HG02759 (cell line): ENCODE data around the gene ADAM15.

Experiments
- ATAC-seq: cut with Tn5 transposase; IDR thresholded peaks from one replicate; pipeline ENCODE4 v1.9.1; 2021; ENCODE audit warnings: mild to moderate bottlenecking, moderate library complexity; ENCODE audit not compliant: unreplicated experiment

The ADAM15 gene

DNA sequence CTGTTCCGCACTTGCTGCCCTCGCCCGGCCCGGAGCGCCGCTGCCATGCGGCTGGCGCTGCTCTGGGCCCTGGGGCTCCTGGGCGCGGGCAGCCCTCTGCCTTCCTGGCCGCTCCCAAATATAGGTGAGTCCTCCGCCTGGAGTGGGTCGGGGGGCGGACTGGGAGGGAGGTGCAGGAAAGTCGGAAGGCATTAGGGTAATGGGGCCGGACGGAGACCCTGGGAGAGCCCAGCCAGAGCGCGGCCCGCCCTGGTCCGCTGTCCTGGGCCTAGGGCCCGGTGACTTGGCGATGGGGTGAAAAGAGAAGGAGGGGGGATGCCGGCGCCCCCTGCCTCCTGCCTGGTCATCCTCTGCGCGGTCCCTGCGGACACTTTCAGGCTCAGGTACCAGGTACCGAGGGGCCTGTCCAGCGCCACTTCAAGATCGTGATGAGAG lies 243 bp downstream of the ADAM15 start:
- ATAC-seq: no peak

DNA sequence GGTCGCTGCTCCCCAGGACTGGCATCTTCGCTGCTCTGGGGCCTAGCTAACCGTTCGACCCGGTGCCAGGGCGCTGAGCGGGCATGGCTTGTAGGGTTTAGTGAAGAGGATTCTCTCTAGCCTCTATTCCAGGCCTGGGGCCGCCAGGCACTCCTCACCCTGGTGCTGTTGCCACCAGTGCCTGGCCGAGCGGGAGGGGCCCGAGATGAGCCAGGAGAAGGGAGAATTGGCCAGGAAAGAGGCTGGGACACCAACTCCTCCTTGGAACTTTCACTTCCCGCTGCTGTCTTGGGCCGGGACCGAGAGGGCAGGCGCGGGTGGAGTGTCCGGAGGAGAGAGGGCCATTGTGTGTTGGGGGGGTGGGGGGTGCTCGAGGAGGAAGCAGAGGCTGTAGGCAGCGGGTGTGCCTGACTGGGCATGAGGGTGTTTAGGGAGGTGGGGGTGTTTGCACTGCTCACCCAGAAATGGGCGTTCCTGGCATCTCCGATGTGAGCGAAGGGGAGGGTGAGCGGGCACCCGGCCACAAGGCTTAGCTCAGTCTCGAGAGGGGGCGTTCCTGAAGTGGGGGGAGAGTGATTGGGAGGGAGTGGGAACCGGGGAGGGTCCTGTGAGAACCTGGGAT lies 772 bp downstream of the ADAM15 start:
- peak; percentile 8 for ATAC-seq

DNA sequence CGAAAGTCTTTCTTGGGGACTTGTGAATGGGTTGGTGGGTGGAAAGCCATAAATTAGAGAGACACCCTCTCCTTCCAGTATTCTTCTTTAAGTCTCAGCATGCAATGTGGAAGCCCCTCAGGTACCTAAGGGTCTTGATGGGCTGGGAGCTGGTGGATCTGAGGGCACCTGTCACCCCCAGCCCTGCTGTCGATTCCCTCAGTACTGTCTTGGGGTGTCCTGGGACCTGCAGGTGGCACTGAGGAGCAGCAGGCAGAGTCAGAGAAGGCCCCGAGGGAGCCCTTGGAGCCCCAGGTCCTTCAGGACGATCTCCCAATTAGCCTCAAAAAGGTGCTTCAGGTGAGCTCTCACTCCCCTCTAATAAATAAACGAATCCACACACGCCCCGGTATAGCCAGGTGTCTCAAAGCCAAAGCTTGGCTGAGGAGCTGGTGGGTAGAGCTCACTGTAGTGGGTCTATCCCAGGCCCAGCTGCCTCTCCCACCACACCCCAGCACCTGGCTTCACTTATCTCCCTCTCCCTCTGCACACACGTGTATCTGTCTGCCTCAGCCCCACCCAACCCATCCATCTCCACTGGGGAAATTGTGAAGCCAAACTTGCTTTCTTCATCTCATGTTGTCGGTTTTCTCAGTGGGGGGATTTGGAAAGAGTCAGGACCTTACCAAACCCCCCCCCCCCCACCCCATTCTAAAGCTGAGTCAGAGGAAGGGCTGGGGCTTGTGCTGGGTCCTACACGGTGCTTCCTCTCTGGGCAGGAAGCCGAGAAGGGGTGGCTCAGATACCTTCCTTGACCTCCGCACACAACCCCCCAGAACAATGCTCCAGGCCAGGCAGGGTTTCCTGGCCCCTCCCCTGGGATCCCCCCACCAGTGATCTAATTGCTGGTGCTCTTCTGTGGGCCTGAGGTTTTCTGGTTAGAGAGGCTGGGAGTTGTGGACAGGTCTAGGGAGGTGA lies 1.6 kb downstream of the ADAM15 start:
- ATAC-seq: no peak

DNA sequence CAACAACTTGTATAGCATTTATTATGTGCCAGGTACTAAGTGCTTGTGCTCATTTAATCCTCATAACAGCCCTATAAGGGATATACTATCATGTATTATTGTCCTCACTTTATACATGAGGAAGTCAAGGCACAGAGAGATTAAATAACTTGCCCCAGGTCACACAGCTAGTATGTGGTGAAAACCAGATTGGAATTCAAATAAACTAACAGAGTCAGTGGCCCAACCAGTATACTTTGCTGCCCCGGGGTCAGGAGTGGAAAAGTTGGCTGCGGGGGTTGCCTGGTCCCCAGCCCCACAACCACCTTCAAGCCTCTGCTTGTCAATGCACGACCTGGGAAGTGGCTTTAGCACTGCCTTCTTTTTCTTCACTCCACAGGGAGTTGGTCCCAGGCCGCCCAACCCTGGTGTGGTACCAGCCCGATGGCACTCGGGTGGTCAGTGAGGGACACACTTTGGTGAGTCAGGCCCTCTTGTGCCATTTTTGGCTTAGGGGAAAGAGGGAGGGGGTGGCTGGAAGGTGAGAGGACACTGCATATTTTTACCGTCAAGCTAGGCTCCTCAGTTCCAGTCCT lies 2.5 kb downstream of the ADAM15 start:
- ATAC-seq: no peak

DNA sequence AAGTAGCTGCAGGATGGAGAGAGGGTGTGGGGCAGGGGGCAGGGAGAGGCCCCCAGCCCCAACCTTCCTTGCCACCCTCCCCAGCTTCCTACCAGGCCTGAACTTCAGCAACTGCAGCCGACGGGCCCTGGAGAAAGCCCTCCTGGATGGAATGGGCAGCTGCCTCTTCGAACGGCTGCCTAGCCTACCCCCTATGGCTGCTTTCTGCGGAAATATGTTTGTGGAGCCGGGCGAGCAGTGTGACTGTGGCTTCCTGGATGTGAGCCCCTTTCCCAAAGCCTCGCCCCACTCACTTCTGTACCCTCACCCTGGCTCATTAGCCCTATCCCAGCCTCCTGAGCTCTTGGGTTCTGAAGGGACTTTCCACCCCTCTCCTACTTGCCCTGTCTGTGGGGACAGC lies 6.0 kb downstream of the ADAM15 start:
- no peak for ATAC-seq

DNA sequence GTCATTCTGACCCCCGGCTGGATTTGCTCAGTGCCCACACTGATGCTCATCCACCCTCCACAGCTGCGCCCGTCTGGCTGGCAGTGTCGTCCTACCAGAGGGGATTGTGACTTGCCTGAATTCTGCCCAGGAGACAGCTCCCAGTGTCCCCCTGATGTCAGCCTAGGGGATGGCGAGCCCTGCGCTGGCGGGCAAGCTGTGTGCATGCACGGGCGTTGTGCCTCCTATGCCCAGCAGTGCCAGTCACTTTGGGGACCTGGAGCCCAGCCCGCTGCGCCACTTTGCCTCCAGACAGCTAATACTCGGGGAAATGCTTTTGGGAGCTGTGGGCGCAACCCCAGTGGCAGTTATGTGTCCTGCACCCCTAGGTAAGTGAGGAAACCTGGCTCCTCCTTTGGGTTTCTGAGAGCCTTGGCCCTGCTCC lies 6.7 kb downstream of the ADAM15 start:
- no peak for ATAC-seq

DNA sequence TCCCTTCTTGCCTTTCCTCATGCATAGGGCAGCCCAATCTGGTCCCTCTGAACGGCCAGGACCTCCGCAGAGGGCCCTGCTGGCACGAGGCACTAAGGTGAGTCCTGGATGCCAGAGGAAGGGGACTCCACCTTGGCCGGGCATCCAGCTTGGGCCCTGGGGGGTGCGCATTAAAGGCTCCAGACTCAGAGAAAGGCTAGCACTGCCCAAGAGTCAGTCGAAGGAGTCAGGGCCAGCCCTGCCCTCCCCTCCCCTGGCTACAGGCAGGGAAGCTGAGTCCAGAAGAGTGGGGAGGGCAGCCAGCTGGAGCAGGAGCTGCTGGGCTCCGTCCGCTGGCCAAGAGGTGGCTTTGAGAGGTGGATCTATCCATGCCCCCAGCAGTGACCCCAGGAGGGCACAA lies 9.6 kb downstream of the ADAM15 start:
- no peak for ATAC-seq

DNA sequence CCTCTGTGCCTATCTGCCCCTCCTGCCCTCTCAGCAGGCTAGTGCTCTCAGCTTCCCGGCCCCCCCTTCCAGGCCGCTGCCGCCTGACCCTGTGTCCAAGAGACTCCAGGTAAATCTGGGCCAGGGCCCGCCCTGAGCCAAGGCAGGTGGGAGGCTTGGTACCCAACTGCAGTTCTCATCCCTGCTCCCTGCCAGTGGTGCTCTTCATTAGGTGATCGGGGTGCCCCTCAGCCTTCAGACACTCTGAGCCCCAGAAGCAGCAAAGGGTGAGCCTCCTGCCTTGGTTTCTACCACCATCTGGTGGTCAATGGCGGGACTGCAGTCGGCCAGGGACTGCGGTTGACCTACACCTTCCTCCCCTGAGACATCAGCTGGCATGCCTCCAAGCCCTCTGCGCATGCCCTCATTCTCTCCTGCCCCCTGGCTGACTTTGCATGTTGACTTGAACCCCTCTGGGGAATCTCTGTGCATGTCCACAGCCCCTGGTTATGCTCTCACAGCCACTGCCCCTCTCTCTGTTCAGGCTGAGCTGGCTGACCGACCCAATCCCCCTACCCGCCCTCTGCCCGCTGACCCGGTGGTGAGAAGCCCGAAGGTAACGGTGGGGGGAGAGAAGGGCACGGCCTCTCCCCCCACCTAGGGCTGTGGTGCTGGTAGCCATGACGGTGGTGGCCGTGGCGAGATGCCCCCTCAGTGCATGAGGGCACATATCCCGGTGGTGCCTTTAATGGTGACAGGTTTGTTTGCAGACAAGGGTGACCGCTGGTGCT lies 10.4 kb downstream of the ADAM15 start:
- ATAC-seq: peak; percentile 58

DNA sequence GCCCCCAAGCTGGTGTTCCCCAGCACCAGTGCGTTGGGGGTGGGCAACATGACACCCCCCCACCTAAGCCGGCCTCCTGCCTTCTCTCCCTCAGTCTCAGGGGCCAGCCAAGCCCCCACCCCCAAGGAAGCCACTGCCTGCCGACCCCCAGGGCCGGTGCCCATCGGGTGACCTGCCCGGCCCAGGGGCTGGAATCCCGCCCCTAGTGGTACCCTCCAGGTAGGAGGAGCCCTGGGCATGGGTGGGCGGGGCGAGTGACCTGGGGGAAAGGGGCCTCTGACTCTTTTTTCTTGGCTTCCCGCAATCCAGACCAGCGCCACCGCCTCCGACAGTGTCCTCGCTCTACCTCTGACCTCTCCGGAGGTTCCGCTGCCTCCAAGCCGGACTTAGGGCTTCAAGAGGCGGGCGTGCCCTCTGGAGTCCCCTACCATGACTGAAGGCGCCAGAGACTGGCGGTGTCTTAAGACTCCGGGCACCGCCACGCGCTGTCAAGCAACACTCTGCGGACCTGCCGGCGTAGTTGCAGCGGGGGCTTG lies 11.1 kb downstream of the ADAM15 start:
- ATAC-seq: no peak

DNA sequence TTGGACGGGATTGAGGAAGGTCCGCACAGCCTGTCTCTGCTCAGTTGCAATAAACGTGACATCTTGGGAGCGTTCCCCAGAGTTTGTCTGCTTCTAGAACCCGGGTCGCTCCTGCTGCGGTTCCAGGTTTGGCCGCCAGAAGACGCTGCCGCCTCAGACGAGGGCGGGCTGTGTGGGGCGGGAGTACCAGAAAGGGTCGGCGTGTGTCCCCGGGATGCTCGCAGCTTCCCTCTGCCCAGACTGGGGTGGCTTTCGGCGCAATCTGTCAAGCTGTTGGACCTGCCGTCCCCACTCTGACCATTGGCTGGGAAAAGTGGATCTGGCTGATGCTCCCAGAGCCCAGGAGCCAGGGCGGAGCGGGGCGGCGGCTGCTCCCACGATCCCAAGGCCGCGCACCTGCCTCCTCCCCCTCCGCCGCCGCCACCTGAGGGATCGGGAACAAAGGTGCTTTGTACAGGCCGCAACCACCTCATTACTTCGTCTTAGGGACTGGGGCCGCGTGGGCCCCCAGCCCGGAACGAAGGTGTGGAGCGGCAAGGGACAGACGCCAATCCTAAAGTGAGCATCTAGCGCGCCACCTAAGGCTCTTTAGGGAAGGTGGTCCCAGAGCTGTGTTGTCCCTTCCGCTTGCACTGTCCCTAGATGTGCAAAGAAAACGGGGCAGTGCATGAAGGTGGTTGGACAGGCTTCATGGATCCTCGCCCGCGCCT lies 11.7 kb downstream of the ADAM15 start:
- ATAC-seq: no peak

DNA sequence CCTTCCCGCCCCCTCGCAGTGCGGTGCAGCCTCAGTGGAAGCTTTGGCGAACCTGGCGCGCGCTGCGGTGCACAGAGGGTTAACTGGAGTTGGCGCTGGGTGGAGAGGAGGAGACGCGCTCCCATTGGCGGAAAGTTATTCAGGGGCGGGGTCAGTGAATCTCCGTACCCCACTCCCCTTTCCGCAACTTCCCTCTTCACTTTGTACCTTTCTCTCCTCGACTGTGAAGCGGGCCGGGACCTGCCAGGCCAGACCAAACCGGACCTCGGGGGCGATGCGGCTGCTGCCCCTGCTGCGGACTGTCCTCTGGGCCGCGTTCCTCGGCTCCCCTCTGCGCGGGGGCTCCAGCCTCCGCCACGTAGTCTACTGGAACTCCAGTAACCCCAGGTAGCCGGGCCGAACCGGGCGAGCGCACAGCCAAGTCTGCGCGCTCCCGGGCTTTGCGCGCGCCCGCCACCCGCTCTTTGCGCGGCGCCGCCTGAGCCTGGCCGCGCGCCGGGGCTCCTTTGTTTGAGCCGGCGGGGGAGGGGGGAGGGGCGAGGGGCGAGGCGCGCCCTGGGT lies 12.5 kb downstream of the ADAM15 start, which contains the start of gene EFNA4:
Gene EFNA4, plus strand, starts transcription at position 191 of the 561 bp plus-strand sequence. Its CDS starts 84 bp downstream, at position 275.
- peak; percentile 65 for ATAC-seq

DNA sequence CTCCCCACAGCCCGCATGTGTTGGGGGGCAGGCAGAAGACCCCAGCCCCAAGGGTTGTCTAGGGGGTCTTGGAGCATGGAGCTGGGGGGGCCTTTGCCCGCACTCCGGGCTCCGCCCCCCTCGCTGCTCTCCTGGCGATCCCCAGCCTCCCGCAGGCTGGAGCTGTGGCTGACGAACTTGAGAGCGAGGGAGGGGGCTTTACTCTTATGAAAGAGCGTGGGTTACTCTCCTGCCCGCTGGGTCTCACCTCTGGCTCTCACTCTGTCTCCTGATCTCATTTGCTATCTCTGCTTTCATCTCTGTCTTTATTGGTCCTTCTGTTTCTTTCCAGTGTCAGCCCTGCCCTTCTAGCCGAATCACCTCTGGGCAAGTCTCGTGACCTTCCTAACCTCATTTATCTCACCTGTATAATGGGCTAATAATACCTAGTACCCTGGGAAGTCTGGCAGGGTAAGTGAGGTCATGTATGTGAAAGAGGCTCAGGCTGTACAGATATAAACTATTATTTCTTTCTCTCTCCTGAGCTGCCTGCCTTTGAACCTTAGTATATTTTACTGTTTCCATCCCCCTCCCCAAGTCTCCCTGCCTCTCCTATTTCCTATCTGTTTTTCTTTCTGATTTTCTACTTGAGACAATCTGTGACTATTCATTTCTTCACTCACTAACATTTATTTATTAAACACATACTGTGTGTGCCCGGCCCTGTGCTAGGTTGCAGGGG lies 13.2 kb downstream of the ADAM15 start:
- ATAC-seq: no peak

DNA sequence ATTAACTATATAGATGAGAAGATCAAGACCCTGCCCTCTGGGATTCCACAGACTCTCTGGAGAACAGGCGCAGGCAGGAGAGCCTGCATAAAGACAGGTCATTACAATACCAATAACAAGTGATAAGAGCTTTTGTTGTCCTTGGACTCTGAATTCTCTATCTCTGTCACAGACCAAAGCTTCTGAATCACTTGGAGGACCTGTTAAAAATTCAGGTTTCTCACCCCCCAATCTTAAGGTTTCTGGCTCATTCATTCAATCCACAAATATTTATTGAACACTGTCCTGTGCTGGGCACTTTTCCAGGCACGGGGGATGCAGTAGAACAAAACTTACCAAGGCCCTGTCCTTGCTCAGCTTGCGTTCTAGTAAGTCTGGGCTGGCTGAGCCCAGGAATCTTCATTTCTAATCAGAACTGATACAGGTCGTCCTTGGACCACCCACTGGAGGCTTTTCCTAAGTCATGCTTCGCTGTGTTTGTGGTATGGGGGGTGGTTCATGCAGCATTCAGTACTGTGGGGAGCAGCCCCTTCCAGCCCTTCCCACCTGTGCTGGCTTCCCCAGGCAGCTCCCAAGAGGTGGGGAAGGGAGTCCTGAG lies 13.8 kb downstream of the ADAM15 start:
- no peak for ATAC-seq

DNA sequence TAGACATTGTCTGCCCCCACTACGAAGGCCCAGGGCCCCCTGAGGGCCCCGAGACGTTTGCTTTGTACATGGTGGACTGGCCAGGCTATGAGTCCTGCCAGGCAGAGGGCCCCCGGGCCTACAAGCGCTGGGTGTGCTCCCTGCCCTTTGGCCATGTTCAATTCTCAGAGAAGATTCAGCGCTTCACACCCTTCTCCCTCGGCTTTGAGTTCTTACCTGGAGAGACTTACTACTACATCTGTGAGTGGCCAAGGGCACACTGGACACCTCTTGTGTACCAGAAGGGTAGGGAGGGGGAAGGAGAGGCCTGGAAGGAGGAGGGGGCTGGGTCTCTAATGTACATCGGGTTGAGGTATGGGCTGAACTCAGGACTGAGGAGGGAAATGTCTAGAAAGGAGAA lies 15.7 kb downstream of the ADAM15 start:
- no peak for ATAC-seq

DNA sequence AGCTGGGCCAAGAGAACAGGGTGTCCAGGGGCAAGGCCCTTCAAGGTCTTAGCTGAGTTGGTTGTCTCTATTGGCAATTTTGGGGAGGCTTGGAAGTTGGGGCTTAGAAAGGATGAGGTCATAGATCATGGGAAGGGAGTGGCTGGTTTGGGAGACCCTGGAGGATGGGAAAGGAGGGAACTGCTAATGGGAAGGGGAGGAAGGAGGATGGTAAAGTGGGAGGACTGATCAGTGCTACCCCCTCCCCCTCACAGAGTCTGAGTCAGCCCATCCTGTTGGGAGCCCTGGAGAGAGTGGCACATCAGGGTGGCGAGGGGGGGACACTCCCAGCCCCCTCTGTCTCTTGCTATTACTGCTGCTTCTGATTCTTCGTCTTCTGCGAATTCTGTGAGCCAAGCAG lies 17.5 kb downstream of the ADAM15 start:
- no peak for ATAC-seq

DNA sequence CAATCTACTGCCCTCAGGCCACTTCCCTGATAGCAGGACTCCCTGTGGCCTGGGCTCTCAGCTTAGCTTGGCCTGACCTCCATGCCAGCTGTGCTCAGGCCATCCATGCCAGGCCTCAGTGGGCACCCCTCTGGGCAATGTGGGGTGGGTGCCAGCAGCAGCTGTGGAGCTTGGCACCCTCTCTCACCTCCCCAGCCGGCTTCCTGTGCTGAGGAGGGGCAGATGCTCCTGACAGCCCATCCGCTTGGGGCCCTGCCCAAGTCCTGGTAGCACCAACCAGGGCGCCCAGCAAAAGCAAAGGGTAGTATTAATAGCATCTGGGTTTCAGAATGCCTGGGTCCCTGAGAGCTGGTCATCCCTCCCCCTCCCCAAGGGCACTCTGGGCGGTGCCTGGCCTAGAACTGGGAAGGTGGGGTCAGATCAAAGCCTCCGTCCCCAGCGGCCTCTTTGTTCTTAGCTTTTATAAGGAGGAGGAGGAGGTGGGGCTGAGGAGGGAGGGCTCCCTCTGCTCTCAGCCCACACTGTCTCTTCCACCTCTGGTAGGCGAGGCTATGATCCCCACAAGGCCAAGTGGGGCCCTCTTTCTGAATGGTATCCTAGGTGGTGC lies 18.5 kb downstream of the ADAM15 start:
- ATAC-seq: no peak

DNA sequence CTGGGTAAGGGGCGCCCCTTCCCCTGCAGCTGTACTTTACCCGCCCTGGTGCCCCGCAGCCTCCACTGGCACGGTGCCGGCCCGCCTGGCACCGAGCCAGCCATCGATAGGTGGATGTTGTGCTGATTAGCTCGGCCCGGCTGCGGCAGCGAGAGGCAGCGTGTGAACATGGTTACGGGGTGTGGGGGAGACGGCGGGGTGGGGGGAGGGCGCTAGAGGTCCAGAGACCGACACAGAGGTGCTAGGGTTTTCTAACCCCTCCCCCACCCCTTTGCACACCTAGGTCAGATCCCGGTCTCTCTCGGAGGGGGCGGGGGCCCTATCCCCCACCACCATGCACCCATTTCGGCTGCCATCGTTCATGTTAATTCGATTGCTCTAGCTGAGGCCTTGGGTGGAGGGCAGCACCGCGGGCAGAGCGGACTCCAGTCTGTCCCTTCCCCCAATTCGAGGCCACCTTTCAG lies 19.1 kb downstream of the ADAM15 start:
- no peak for ATAC-seq
